CD4-positive, alpha-beta T cell (primary cell): ENCODE data around the gene NDUFB5. TPM values are rescaled to one million over a fixed set of nuclear protein-coding genes. Genes with fewer than 3 reads are reported as not detected.

Experiments
- ATAC-seq: fragments of 200-7000 bp; cut with Tn5 transposase; one replicate; pipeline ENCODE4 v1.10.0; 2022; ENCODE audit warnings: mild to moderate bottlenecking; ENCODE audit not compliant: poor library complexity
- CTCF ChIA-PET: fragments of 350-600 bp; sonication (Branson Sonifier 250); formaldehyde crosslinking; loops from one replicate; lab custom pipeline; 2021; ENCODE audit warnings: antibody characterized with exemption, inconsistent platforms; lab: Charles Lee
- POLR2A ChIA-PET: fragments of 350-600 bp; sonication (Branson Sonifier 250); formaldehyde crosslinking; loops from one replicate; lab custom pipeline; 2021; ENCODE audit warnings: antibody characterized with exemption, inconsistent platforms; lab: Charles Lee
- DNase-seq, 14 experiments: peaks; one replicate each; pipeline ENCODE4 v3.0.0-alpha.2; 2013 to 2020; ENCODE audit warnings: mixed read lengths in 2 of 14
- H3K27ac ChIP-seq, 2 donors: one replicate each; pipeline versions ENCODE4 v1.5.1 to v1.7.0; 2013; ENCODE audit warnings: low read length in 2 of 2, low read depth in 1 of 2, mild to moderate bottlenecking in 1 of 2
- H3K27me3 ChIP-seq, 2 experiments: 1 replicate in 1 of 2; 2 replicates in 1 of 2; pipeline versions ENCODE4 v1.6.1 to v1.7.0; 2013; ENCODE audit warnings: low read length in 2 of 2, control low read depth in 1 of 2, mild to moderate bottlenecking in 1 of 2, moderate library complexity in 1 of 2; ENCODE audit not compliant: insufficient read depth in 2 of 2, control insufficient read depth in 1 of 2
- H3K36me3 ChIP-seq: one replicate; pipeline ENCODE4 v1.6.1; 2013; ENCODE audit warnings: low read length, control low read depth; ENCODE audit not compliant: insufficient read depth
- H3K4me1 ChIP-seq: one replicate; pipeline ENCODE4 v1.6.1; 2013; ENCODE audit warnings: low read length, control low read depth; ENCODE audit not compliant: insufficient read depth
- H3K4me3 ChIP-seq: one replicate; pipeline ENCODE4 v1.5.1; 2013; ENCODE audit warnings: mild to moderate bottlenecking, low read length, moderate library complexity
- H3K9me3 ChIP-seq, 2 experiments: 1 replicate in 1 of 2; 2 replicates in 1 of 2; pipeline versions ENCODE4 v1.6.1 to v1.7.0; 2013; ENCODE audit warnings: low read length in 2 of 2, mild to moderate bottlenecking in 2 of 2, control low read depth in 1 of 2, moderate library complexity in 1 of 2; ENCODE audit not compliant: control insufficient read depth in 1 of 2, insufficient read depth in 1 of 2
- H3K27ac Mint-ChIP-seq: one replicate; pipeline ENCODE4 v1.8.0; 2020; ENCODE audit warnings: mixed read lengths
- H3K27me3 Mint-ChIP-seq: one replicate; pipeline ENCODE4 v1.8.0; 2021; ENCODE audit warnings: mixed read lengths
- H3K36me3 Mint-ChIP-seq: one replicate; pipeline ENCODE4 v1.8.0; 2021; ENCODE audit warnings: low read depth, mixed read lengths
- H3K4me1 Mint-ChIP-seq: one replicate; pipeline ENCODE4 v1.8.0; 2021; ENCODE audit warnings: low read depth, mixed read lengths
- H3K4me3 Mint-ChIP-seq: one replicate; pipeline ENCODE4 v1.8.0; 2020; ENCODE audit warnings: mild to moderate bottlenecking, mixed read lengths
- H3K9me3 Mint-ChIP-seq: one replicate; pipeline ENCODE4 v1.8.0; 2020; ENCODE audit warnings: mixed read lengths
- intact Hi-C, 2 experiments: fragments of 100-400 bp; cut with DNase I in 1 of 2; cut with micrococcal nuclease in 1 of 2; formaldehyde crosslinking; loops; one replicate each; pipeline versions ENCODE4 v1.15.1 to v1.9.0; 2023 to 2025; cut with DNase I, micrococcal nuclease
- total RNA-seq, 174 experiments: library from RNA in 2 of 174; stranded (reverse) in 2 of 174; gene quantifications; one replicate each; pipeline ENCODE4 v1.2.3 and lab custom pipeline; 2021 to 2026
- TF ChIP-seq, protein P1 (sequence below): fragments of 200-600 bp; IDR thresholded peaks from one replicate; pipeline ENCODE4 v1.8.0; 2022; ENCODE audit warnings: antibody characterized with exemption, mild to moderate bottlenecking

The NDUFB5 gene
- total RNA-seq, 2 experiments from 2014 or later = 20.3 to 24.2 TPM

- no peaks in the 10 kb centered on the region for H3K27me3 ChIP-seq
- H3K27ac Mint-ChIP-seq = no peak overlapping the region
- DNase-seq = no peak
- ChIA-PET CTCF (no interaction called here), POLR2A (no interaction called here)
- H3K27ac ChIP-seq = no peak overlapping the region
- H3K27me3 Mint-ChIP-seq = no peaks in the 10 kb centered on the region
- H3K9me3 ChIP-seq = no peaks in the 10 kb centered on the region
- no peaks in the 10 kb centered on the region for H3K9me3 Mint-ChIP-seq
- no peak overlapping the region for H3K4me3 ChIP-seq
- no peaks in the 10 kb centered on the region for H3K36me3 Mint-ChIP-seq
- peaks cover 12% of the 10 kb centered on the region for H3K4me1 Mint-ChIP-seq
- H3K4me3 Mint-ChIP-seq = no peak overlapping the region
- TF ChIP-seq, protein P1, sequence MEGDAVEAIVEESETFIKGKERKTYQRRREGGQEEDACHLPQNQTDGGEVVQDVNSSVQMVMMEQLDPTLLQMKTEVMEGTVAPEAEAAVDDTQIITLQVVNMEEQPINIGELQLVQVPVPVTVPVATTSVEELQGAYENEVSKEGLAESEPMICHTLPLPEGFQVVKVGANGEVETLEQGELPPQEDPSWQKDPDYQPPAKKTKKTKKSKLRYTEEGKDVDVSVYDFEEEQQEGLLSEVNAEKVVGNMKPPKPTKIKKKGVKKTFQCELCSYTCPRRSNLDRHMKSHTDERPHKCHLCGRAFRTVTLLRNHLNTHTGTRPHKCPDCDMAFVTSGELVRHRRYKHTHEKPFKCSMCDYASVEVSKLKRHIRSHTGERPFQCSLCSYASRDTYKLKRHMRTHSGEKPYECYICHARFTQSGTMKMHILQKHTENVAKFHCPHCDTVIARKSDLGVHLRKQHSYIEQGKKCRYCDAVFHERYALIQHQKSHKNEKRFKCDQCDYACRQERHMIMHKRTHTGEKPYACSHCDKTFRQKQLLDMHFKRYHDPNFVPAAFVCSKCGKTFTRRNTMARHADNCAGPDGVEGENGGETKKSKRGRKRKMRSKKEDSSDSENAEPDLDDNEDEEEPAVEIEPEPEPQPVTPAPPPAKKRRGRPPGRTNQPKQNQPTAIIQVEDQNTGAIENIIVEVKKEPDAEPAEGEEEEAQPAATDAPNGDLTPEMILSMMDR = no peak
- intact Hi-C loops = loop anchor here in 1 of 2 experiments (1.0 kb wide), 1 partner anchor 33 kb away; no protein-coding TSS in a partner anchor
- ATAC-seq = no peak
- H3K36me3 ChIP-seq = no peaks in the 10 kb centered on the region
- H3K4me1 ChIP-seq = no peaks in the 10 kb centered on the region
Measured at GRCh38 chr3:179670311-179670710, 65.7 kb downstream of the NDUFB5 start.

DNA sequence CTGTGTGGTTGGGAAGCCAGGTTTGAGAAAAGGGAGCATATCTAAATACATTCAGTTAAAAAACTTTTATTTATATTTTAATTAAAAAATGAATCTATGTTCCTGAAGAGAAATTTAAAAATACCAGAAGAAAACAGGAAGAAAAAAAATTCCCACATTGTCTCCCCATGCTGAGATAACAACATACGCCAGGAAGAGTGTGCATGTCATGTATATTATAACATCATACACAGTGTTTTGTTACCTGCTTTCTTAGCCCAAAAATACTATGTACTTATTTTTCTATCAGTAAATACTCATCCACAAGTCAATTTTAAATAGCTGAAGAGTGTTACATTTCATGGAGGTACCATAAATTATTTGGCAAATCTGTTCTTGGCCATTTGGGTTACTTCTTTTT is 66.7 kb downstream of the NDUFB5 start:
- Mint-ChIP-seq H3K4me1 (peaks cover 12% of the 10 kb centered on the region), H3K36me3 (no peaks in the 10 kb centered on the region), H3K4me3 (no peak overlapping the region), H3K27ac (no peak overlapping the region), H3K9me3 (no peaks in the 10 kb centered on the region), H3K27me3 (no peaks in the 10 kb centered on the region)
- Histone ChIP-seq H3K27me3 (no peaks in the 10 kb centered on the region), H3K9me3 (no peaks in the 10 kb centered on the region), H3K27ac (no peak overlapping the region), H3K4me1 (no peaks in the 10 kb centered on the region), H3K36me3 (no peaks in the 10 kb centered on the region), H3K4me3 (no peak overlapping the region)
- ATAC-seq (no peak), DNase-seq (no peak)
- ChIA-PET POLR2A (no interaction called here), CTCF (interaction anchor here (0.5 kb wide), 1 partner anchor 93 kb away, joined by 3 read pairs; no protein-coding TSS in a partner anchor)
- intact Hi-C loops = no loop called here
- TF ChIP-seq, protein P1 = no peak

DNA sequence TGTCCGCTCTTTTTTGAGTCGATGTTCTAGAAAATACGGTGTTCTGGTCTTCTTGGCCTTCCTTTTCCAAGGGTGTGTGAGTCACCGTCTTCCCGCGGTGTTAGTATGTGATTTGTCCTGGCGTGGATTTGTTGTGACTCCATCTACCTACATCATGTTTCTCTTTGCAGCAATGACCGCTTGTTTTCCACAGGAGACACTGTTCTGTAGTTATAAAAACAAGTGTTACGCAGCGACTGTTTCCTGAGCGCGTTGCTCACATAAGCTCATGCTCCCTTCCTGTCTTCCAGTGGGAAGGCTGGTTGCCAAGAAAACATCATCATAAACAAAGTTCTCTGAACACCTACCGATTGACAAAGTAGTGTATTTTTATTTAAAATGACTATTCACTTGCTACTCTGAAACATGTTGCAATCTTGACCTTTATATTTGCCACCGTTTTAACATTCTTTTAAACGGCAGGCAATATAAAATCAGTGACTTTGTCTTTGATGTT is 67.2 kb downstream of the NDUFB5 start:
- Mint-ChIP-seq H3K27me3 (no peaks in the 10 kb centered on the region), H3K9me3 (no peaks in the 10 kb centered on the region), H3K4me1 (peaks cover 12% of the 10 kb centered on the region), H3K27ac (no peak overlapping the region), H3K36me3 (no peaks in the 10 kb centered on the region), H3K4me3 (no peak overlapping the region)
- no peak overlapping the region for H3K27ac ChIP-seq
- POLR2A ChIA-PET = no interaction called here
- DNase-seq (no peak), ATAC-seq (no peak)
- TF ChIP-seq, protein P1 = no peak
- intact Hi-C loops = no loop called here
- no peaks in the 10 kb centered on the region for H3K27me3 ChIP-seq
- no peaks in the 10 kb centered on the region for H3K36me3 ChIP-seq
- no peak overlapping the region for H3K4me3 ChIP-seq
- CTCF ChIA-PET = interaction anchor here (0.5 to 1.7 kb wide), 2 partner anchors 22 to 92 kb away, joined by 3 to 5 read pairs; no protein-coding TSS in a partner anchor
- H3K4me1 ChIP-seq = no peaks in the 10 kb centered on the region
- H3K9me3 ChIP-seq = no peaks in the 10 kb centered on the region
